ENCODE results near the gene TCF12. TPM values are rescaled to one million over a fixed set of nuclear protein-coding genes. Genes with fewer than 3 reads are reported as not detected.

TCF12 gene
- total RNA-seq, 1 experiment from 2014 or later: 76.7 TPM

- peaks cover 2 to 6% (median 4%) of the 10 kb centered on the region in 3 experiments; a peak in 2 of 7 replicates for H3K36me3 Mint-ChIP-seq (ENCODE audit: insufficient read depth in 1 of 3, low read depth in 3 of 3)
- H3K18ac ChIP-seq (ENCODE audit: insufficient read length, low read depth, low read length): no peak overlapping the region
- no peaks in the 10 kb centered on the region for H3K27me3 Mint-ChIP-seq (ENCODE audit: low read depth)
- H2BK120ac ChIP-seq (ENCODE audit: low read depth, low read length, poor library complexity, severe bottlenecking): no peak overlapping the region
- H2AK5ac ChIP-seq (ENCODE audit: insufficient read length, low read length): no peak overlapping the region
- no peaks in the 10 kb centered on the region for H4K20me1 ChIP-seq (ENCODE audit: control insufficient read depth, insufficient read depth, insufficient read length)
- H2BK20ac ChIP-seq (ENCODE audit: low read depth, low read length, poor library complexity, severe bottlenecking): no peak overlapping the region
- H3T11ph ChIP-seq (ENCODE audit: low read length): no peak overlapping the region
- H3K56ac ChIP-seq (ENCODE audit: insufficient read length, low read depth, low read length): no peak overlapping the region
- H4K8ac ChIP-seq (replicated peaks; ENCODE audit: insufficient read length, low read depth, low read length): no peak overlapping the region
- H3K23ac ChIP-seq (ENCODE audit: insufficient read length, low read depth, low read length): no peak overlapping the region
- no peak overlapping the region for H3K9ac ChIP-seq (ENCODE audit: extremely low read depth, insufficient read length, low read length)
- no peaks in the 10 kb centered on the region for H3K9me3 Mint-ChIP-seq
- no peak overlapping the region for H2BK5ac ChIP-seq (ENCODE audit: insufficient read length, low read length)
- no peak overlapping the region for H3K4me2 ChIP-seq (ENCODE audit: insufficient read depth, insufficient read length, low read length)
- H3K9me3 ChIP-seq (ENCODE audit: control insufficient read depth, low read depth, low read length): no peaks in the 10 kb centered on the region
- no peak overlapping the region for H2BK15ac ChIP-seq (ENCODE audit: low read depth, low read length)
- no peak overlapping the region for H2BK12ac ChIP-seq (ENCODE audit: insufficient read length, low read depth, low read length)
- TF ChIP-seq CTCF (conservative IDR thresholded peaks at IDR 0.05): no peak
- H3K23me2 ChIP-seq (ENCODE audit: insufficient read length, low read depth, low read length, poor library complexity, severe bottlenecking): no peaks in the 10 kb centered on the region
- H3K4me3 Mint-ChIP-seq: no peak overlapping the region
- no peak for DNase-seq
- H4K5ac ChIP-seq (ENCODE audit: insufficient read length, low read depth, low read length): no peak overlapping the region
- H2AFZ ChIP-seq (ENCODE audit: low read length): no peak overlapping the region
- no peak overlapping the region for H3K27ac Mint-ChIP-seq
- no peak overlapping the region for H3K4ac ChIP-seq (ENCODE audit: low read depth, low read length)
- H3K79me2 ChIP-seq (ENCODE audit: insufficient read depth, low read length): peaks cover 3% of the 10 kb centered on the region; the same call in 1 of the 2 replicates
- no peak overlapping the region for H3K14ac ChIP-seq (ENCODE audit: insufficient read depth, low read length)
- peaks cover 19 to 20% of the 10 kb centered on the region in 2 experiments for H3K4me1 Mint-ChIP-seq
- H4K91ac ChIP-seq (ENCODE audit: insufficient read length, low read depth, low read length): no peak overlapping the region
- H3K27me3 ChIP-seq (ENCODE audit: insufficient read depth, low read length): no peaks in the 10 kb centered on the region
- no peak overlapping the region for H3K27ac ChIP-seq (ENCODE audit: insufficient read length, low read depth, low read length)
- peaks cover 8% of the 10 kb centered on the region for H3K79me1 ChIP-seq (ENCODE audit: insufficient read depth, low read depth, low read length, poor library complexity, severe bottlenecking)
- H3K4me1 ChIP-seq (ENCODE audit: insufficient read depth, low read length): no peaks in the 10 kb centered on the region
Measured at GRCh38 chr15:56988219-56988618, 69.8 kb downstream of the TCF12 start.

All from H9 (cell line).